Suprapubic skin (tissue), 4 donors: ENCODE results near the gene CHRM2.

Experiments
- CTCF ChIP-seq, 2 donors: fragments of 200-600 bp in 1 of 2; fragments of 450-650 bp in 1 of 2; sonication (generic) in 1 of 2; IDR thresholded peaks; one replicate each; pipeline ENCODE4 v1.5.1; 2016 to 2019; ENCODE audit warnings: antibody characterized with exemption in 2 of 2, mild to moderate bottlenecking in 1 of 2, moderate library complexity in 1 of 2
- EP300 ChIP-seq: sonication (generic); formaldehyde crosslinking; IDR thresholded peaks from one replicate; pipeline ENCODE4 v1.6.1; 2017; ENCODE audit warnings: antibody characterized with exemption
- POLR2A ChIP-seq, 2 donors: fragments of 450-650 bp; IDR thresholded peaks; one replicate each; pipeline ENCODE4 v1.6.1; 2017; ENCODE audit warnings: antibody characterized with exemption in 2 of 2, mild to moderate bottlenecking in 2 of 2, moderate library complexity in 2 of 2
- POLR2AphosphoS5 ChIP-seq, 3 donors: sonication (generic); formaldehyde crosslinking; IDR thresholded peaks; one replicate each; pipeline ENCODE4 v1.6.1; 2017; ENCODE audit warnings: antibody characterized with exemption in 3 of 3

GRCh38 chr7:136877990-136878389 lies 9.5 kb downstream of the CHRM2 start:
- TF ChIP-seq CTCF (IDR thresholded peaks at IDR 0.05) (no peak), POLR2AphosphoS5 (IDR thresholded peaks at IDR 0.05) (no peak), POLR2A (IDR thresholded peaks at IDR 0.05) (no peak), EP300 (no peak)
